ENCODE results near the gene EMC7. TPM values are rescaled to one million over a fixed set of nuclear protein-coding genes. Genes with fewer than 3 reads are reported as not detected.
"Not testable (repeated sequence)": the region's sequence is repeated elsewhere in the genome, so short reads cannot be mapped to it uniquely, and the experiment has no call there.

EMC7 gene
- polyA plus RNA-seq, 5 donors = 52.6 to 66.1 (median 56.9) TPM

- no peak for DNase-seq
Observed at GRCh38 chr15:34102175-34102925, 688 bp upstream of the EMC7 start.

- no peak for DNase-seq
Observed at GRCh38 chr15:34099914-34100313, 1.7 kb downstream of the EMC7 start.

DNA sequence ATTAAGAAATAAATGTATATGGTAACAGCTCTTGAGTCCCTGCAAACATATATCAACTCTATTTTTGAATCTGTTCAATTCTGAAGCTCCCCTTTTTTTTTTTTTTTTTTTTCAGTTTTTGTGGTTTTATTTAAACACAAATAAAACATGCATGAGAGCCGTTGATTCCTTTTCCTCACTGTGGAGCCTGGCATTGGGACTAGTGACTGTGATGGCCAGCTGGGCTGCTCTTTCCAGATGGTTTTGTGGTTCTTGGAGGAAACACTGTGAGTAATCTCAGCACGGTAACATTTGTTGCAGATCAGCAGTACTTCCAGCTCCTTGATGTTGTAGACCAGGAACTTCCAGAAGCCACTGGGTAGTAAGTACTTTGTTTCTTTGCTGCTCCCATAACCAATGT lies 15.9 kb downstream of the EMC7 start:
- no peak for DNase-seq

DNA sequence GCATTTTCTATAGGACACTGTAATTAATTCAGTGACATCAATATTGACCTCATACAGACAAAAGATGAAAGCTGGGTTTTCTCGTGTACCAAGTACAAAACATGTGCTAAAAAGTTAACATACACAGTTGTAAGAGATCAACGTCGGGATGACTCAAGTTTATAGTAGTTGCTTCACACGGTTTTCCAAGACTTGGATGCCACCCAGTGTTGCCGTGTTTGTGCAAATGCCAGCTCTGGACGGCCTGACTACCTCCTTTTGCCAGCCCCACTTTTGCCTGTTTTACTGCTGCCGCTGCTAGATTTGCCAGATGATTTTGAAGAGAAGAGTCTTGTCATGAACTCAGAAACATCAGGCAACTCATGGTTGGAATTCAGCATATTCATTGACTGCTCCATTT lies 17.6 kb downstream of the EMC7 start:
- no peak for DNase-seq

DNA sequence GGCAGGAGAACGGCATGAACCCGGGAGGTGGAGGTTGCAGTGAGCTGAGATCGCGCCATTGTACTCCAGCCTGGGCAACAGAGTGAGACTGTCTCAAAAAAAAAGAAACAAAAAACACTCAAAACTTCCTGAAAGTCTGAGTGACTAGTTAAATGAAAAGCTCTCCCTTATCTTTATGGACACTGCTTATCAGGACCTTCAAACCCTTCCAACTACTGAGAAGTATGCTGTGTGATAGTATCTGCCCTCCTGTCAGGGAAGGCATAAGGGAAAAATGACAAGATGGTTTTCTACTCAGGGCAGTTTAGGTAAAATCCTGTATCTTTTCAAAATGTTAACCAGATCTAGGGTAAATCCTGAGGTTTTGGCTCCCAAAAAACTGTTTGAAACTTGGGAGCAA lies 21.8 kb downstream of the EMC7 start:
- DNase-seq = no peak

- no peak for DNase-seq
Observed at GRCh38 chr15:34078900-34079299, 22.8 kb downstream of the EMC7 start.

DNA sequence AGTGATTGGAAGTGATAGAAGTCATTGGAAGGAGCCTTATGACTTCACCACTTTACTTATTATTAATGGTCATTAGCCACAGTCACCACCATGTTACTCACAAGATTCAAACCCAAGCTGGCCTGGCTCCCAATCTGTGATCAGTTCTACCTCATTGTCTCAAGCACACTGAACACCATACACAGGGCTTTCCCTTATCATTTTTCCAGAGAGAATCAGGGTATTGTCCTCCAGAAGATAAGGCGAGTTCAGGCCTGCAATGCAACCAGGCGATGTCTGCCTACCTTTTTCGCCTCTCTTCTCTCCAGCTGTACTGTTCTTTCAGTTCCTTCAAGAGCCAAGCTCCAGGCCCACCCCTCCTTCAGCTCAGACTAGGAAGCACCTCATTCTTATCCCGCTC lies 24.9 kb downstream of the EMC7 start:
- no peak for DNase-seq

- no peak for DNase-seq
Observed at GRCh38 chr15:34070003-34070402, 31.7 kb downstream of the EMC7 start.

GRCh38 chr15:34065941-34066340 lies 35.7 kb downstream of the EMC7 start:
- DNase-seq = no peak

DNA sequence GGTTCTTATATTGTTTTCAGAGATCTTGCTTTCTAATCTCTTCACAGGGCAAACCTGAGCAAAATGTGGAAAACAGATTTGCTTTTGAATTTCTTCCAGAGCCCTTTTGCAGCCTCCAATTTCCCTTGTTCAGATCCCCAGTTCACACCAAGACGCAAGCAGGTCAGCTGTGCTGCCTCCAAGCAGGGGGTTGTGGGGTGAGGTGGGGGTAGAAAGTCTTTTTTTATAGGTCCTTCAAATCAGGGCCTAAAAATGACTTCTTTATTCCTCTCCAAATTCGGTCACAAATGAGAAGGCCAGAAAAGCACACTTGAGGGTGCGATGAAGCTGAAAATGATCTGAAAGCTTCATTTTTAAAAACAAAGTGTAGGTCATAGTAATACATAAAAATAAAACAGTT lies 36.4 kb downstream of the EMC7 start:
- no peak for DNase-seq

GRCh38 chr15:34064438-34064837 lies 37.2 kb downstream of the EMC7 start:
- no peak for DNase-seq

GRCh38 chr15:34059946-34060345 lies 41.7 kb downstream of the EMC7 start:
- no peak for DNase-seq

GRCh38 chr15:34059476-34059875 lies 42.2 kb downstream of the EMC7 start:
- DNase-seq = no peak

DNA sequence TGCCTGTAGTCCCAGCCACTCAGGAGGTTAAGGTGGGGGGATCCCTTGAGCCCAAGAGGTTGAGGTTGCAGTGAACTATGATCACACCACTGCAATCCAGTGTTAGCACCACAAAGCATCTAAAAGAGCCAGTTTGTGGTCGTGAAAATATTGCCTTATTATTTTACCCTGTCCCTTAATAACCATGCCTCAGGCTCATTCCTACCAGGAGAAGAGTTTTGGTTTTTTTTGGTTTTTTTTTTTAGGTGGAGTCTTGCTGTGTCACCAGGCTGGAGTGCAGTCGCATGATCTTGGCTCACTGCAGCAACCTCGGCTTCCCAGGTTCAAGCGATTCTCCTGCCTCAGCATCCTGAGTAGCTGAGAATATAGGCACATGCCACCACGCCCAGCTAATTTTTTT lies 44.8 kb downstream of the EMC7 start:
- no peak for DNase-seq

GRCh38 chr15:34055868-34056595 lies 45.6 kb downstream of the EMC7 start:
- no peak for DNase-seq

DNA sequence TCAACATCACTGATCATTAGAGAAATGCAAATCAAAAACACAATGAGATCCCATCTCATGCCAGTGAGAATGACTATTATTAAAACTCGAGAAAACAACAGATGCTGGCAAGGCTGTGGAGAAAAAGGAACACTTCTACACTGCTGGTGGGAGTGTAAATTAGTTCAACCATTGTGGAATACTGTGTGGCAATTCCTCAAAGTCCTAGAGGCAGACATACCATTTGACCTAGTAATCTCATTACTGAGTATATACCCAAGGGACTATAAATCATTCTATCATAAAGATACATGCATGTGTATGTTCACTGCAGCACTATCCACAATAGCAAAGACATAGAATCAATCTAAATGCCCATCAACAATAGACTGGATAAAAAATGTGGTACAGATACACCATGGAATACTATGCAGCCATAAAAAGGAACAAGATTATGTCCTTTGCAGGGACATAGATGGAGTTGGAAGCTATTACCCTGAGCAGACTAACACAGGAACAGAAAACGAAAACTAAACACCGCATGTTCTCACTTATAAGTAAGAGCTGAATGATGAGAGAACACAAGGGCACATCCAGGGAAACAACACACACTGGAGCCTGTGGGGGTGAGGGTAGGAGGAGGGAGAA lies 47.5 kb downstream of the EMC7 start:
- no peak for DNase-seq

DNA sequence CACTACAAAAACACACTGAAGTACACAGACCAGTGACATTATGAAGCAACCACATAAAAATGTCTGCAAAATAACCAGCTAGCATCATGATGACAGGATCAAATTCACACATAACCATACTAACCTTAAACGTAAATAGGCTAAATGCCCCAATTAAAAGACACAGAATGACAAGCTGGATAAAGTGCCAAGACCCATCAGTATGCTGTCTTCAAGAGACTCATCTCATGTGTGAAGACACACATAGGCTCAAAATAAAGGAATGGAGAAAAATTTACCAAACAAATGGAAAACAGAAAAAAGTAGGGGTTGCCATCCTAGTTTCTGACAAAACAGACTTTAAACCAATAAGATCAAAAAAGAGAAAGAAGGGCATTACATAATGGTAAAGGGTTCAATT lies 51.3 kb downstream of the EMC7 start:
- DNase-seq = not testable (repeated sequence)

- DNase-seq = no peak
Observed at GRCh38 chr15:34049112-34049511, 52.5 kb downstream of the EMC7 start.

DNA sequence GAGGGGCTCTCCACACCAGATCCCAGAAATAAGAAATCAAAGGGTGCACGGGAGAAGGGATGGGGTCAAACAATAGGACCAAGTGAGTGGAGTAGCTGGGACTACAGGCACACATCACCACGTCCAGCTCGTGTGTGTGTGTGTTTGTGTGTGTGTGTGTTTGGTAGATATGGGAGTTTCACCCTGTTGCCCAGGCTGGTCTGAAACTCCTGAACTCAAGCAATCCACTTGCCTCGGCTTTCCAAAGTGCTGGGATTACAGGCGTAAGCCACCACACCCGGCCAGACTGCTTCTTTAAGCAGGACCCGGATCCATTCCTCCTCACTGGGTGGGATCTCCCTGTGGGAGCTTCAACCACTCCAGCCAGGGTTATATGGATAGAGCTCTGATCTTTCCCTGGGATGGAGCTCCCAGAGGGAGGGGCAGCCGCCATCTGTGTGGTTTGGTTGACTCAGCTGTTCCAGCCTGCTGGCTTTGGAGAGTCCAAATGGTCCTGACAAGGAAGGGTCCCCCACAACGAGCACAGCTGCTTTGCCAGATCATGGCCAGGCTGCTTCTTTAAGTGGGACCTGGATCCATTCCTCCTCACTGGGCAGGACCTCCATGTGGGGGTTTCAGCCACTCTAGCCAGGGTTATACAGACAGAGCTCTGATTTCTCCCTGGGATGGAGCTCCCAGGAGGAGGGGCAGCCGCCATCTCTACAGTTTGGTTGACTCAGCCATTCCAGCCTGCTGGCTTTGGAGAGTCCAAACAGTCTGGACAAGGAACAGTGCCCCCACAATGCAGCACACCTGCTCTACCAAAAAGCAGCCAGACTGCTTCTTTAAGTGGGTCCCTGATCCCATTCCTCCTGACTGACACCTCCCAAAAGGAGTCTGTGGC lies 53.5 kb downstream of the EMC7 start:
- DNase-seq = no peak

GRCh38 chr15:34046471-34047145 lies 55.1 kb downstream of the EMC7 start:
- DNase-seq = no peak

DNA sequence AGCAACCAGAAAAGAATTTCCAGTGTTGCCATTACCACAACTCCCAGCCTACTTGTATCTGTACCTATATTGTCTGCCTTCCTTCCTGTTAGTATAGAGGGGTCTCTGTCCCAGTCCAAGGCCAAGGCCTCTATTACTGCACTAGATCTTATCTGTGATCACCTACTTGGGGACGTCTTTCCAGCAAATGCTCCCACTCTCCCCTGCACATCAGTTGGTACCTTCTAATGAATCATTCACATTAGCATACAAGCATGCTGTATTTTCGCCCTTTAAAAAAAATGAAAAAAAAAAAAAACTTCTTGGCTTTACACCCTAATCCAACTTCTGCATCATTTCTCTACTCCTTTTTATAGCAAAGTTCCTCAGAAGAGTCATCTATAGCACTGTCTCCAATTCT lies 57.8 kb downstream of the EMC7 start:
- DNase-seq = no peak

Measured in right lung (tissue), 5 donors.